SKM-1 treated with dmso at 0.1 percent for 144 hours (cell line): Measurements from ENCODE around the gene GAL.
"Not testable (repeated sequence)": the region's sequence is repeated elsewhere in the genome, so short reads cannot be mapped to it uniquely, and the experiment has no call there.

Experiments used
- DNase-seq: peaks from one replicate; lab custom pipeline; 2025; ENCODE audit not compliant: unreplicated experiment; lab: John Stamatoyannopoulos, UW

The GAL gene

GRCh38 chr11:68684385-68685356 lies at the start of gene GAL:
GAL (plus strand) TSS chr11:68684544; CDS start chr11:68684924, 380 bp downstream.
- no peak for DNase-seq

GRCh38 chr11:68634606-68635005 lies 49.7 kb upstream of the GAL start:
- DNase-seq: not testable (repeated sequence)

GRCh38 chr11:68635172-68635571 lies 49.2 kb upstream of the GAL start:
- DNase-seq: not testable (repeated sequence)

- not testable (repeated sequence) for DNase-seq
These were observed 48.5 kb upstream of the GAL start for GRCh38 chr11:68635883-68636282.

- DNase-seq: not testable (repeated sequence)
These were observed 45.0 kb upstream of the GAL start for GRCh38 chr11:68639322-68639721.

- DNase-seq: no peak
These were observed 42.5 kb upstream of the GAL start for GRCh38 chr11:68641880-68642279.

GRCh38 chr11:68643585-68643984 lies 40.8 kb upstream of the GAL start:
- DNase-seq: no peak

- DNase-seq: no peak
These were observed 37.5 kb upstream of the GAL start for GRCh38 chr11:68646832-68647231.

GRCh38 chr11:68649851-68650555 lies 34.3 kb upstream of the GAL start:
- DNase-seq: no peak

GRCh38 chr11:68650801-68651200 lies 33.5 kb upstream of the GAL start:
- no peak for DNase-seq

- no peak for DNase-seq
These were observed 32.9 kb upstream of the GAL start for GRCh38 chr11:68651208-68651984.

GRCh38 chr11:68651985-68652682 lies 32.2 kb upstream of the GAL start:
- no peak for DNase-seq

GRCh38 chr11:68652683-68653156 lies 31.6 kb upstream of the GAL start:
- DNase-seq: no peak

GRCh38 chr11:68653486-68654430 lies 30.6 kb upstream of the GAL start:
- no peak for DNase-seq

- DNase-seq: no peak
These were observed 29.4 kb upstream of the GAL start for GRCh38 chr11:68654978-68655377.

GRCh38 chr11:68655406-68655805 lies 28.9 kb upstream of the GAL start:
- DNase-seq: no peak

- DNase-seq: no peak
These were observed 28.5 kb upstream of the GAL start for GRCh38 chr11:68655806-68656205.

GRCh38 chr11:68657021-68657780 lies 27.1 kb upstream of the GAL start:
- DNase-seq: no peak

- DNase-seq: no peak
These were observed 26.2 kb upstream of the GAL start for GRCh38 chr11:68658097-68658496.
